Breast epithelium (tissue), 3 donors: ENCODE data around the gene ENKUR.

Experiments used
- CTCF ChIP-seq, 3 donors: fragments of 450-650 bp; IDR thresholded peaks; one replicate each; pipeline ENCODE4 v1.5.1; 2016 to 2017; ENCODE audit warnings: antibody characterized with exemption in 3 of 3, mild to moderate bottlenecking in 3 of 3, moderate library complexity in 3 of 3
- POLR2AphosphoS5 ChIP-seq, 3 donors: sonication (generic); formaldehyde crosslinking; IDR thresholded peaks; one replicate each; pipeline ENCODE4 v1.6.1; 2017; ENCODE audit warnings: antibody characterized with exemption in 3 of 3

DNA sequence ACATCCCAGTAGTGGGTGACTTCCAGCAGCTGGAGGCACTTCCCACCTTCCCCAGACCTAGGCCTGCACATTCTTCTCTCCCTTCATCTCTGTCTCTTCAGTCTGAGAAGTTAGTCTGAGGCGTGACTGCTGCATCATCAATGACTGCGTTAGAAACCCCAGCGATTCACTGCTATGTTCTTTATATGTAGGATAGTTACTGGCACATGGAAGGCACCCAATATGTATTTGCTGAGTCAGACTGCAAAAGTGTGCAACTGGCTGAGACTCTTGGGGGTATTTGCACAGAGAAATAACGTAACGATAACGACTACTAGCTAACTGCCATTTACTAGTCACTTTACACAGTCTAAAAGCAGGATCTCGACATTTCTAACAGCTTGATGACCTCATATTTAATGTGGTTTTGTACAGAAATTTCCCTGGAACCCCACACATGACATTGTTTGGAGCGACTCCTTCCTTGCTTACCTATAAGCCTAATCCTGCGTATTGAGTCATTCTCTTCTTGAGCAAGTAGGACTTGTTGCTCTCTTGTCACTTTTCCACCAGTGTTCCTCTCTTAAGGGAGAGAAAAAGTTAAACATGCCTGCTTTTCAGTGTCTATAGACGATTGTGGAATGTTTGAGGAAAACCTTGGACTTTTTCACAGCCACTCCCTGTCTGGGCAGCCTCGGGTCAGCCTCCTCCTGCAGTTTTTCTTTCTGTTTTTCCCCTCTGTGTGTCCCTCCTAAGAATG lies 45.9 kb upstream of the ENKUR start:
- no peak for TF ChIP-seq POLR2AphosphoS5 (IDR thresholded peaks at IDR 0.05)
- TF ChIP-seq CTCF (IDR thresholded peaks at IDR 0.05): no peak
